IMR-90 (cell line): ENCODE measurements around the gene SAMD8. TPM values are rescaled to one million over a fixed set of nuclear protein-coding genes. Genes with fewer than 3 reads are reported as not detected.

Experiments used
- ATAC-seq: fragments of 200-7000 bp; cut with Tn5 transposase; 2 replicates; pipeline ENCODE4 v1.9.1; 2020; ENCODE audit warnings: low read depth, mild to moderate bottlenecking, moderate library complexity
- BruUV-seq: library from RNA; stranded (reverse); fragments of 400-500 nt; replicated peaks from 2 replicates; lab custom pipeline; 2021; lab: Mats Ljungman, UMichigan
- CTCF ChIA-PET: fragments of 300-600 bp; formaldehyde crosslinking; extraction: SDS; loops from one replicate; lab custom pipeline; 2021; ENCODE audit warnings: antibody characterized with exemption; lab: Yijun Ruan, JAX
- POLR2A ChIA-PET: fragments of 300-600 bp; sonication (Branson Sonifier 250); formaldehyde crosslinking; loops from one replicate; lab custom pipeline; 2022; ENCODE audit warnings: antibody characterized with exemption; ENCODE audit not compliant: unreplicated experiment; lab: Charles Lee
- DNase-seq: peaks from one replicate; pipeline ENCODE4 v3.0.0; 2013
- H2AFZ ChIP-seq: replicated peaks from 2 replicates; pipeline ENCODE3; 2013; ENCODE audit warnings: low read length, mild to moderate bottlenecking; ENCODE audit not compliant: poor library complexity
- H2AK5ac ChIP-seq: 2 replicates; pipeline ENCODE4 v1.6.1; 2013; ENCODE audit warnings: low read depth, low read length, inconsistent platforms
- H2AK9ac ChIP-seq: replicated peaks from 2 replicates; pipeline ENCODE3; 2013; ENCODE audit warnings: mild to moderate bottlenecking, low read depth, low read length, moderate library complexity; ENCODE audit not compliant: poor library complexity
- H2BK120ac ChIP-seq: 2 replicates; pipeline ENCODE4 v1.6.1; 2013; ENCODE audit warnings: low read depth, low read length, inconsistent platforms
- H2BK15ac ChIP-seq: 3 replicates; pipeline ENCODE4 v1.6.1; 2013; ENCODE audit warnings: low read depth, low read length, inconsistent platforms
- H2BK20ac ChIP-seq: 2 replicates; pipeline ENCODE4 v1.6.1; 2013; ENCODE audit warnings: low read depth, mild to moderate bottlenecking, inconsistent platforms, low read length, moderate library complexity
- H2BK5ac ChIP-seq: 2 replicates; pipeline ENCODE4 v1.6.1; 2013; ENCODE audit warnings: mild to moderate bottlenecking, low read depth, low read length, inconsistent platforms; ENCODE audit not compliant: poor library complexity, severe bottlenecking
- H3K14ac ChIP-seq: replicated peaks from 2 replicates; pipeline ENCODE4 v1.6.1; 2013; ENCODE audit warnings: low read depth, low read length, inconsistent platforms
- H3K18ac ChIP-seq: 2 replicates; pipeline ENCODE4 v1.6.1; 2013; ENCODE audit warnings: low read depth, low read length, control low read depth
- H3K23ac ChIP-seq: 2 replicates; pipeline ENCODE4 v1.6.1; 2013; ENCODE audit warnings: low read depth, low read length, inconsistent platforms
- H3K27ac ChIP-seq: 2 replicates; pipeline ENCODE4 v1.5.1; 2013; ENCODE audit warnings: mild to moderate bottlenecking, control low read depth, low read length; ENCODE audit not compliant: insufficient read depth
- H3K27me3 ChIP-seq: 2 replicates; pipeline ENCODE4 v1.6.1; 2013; ENCODE audit warnings: low read length; ENCODE audit not compliant: control insufficient read depth, insufficient read depth
- H3K36me3 ChIP-seq: 2 replicates; pipeline ENCODE4 v1.6.1; 2013; ENCODE audit warnings: low read length, mixed read lengths; ENCODE audit not compliant: control insufficient read depth, insufficient read depth
- H3K4ac ChIP-seq: 2 replicates; pipeline ENCODE4 v1.6.1; 2013; ENCODE audit warnings: low read depth, low read length, inconsistent platforms
- H3K4me1 ChIP-seq: 2 replicates; pipeline ENCODE4 v1.6.1; 2013; ENCODE audit warnings: low read length, mixed read lengths; ENCODE audit not compliant: control insufficient read depth, insufficient read depth
- H3K4me2 ChIP-seq: 2 replicates; pipeline ENCODE4 v1.6.1; 2013; ENCODE audit warnings: low read depth, mild to moderate bottlenecking, control low read depth, low read length, moderate library complexity
- H3K4me3 ChIP-seq: 2 replicates; pipeline ENCODE4 v1.5.1; 2013; ENCODE audit warnings: low read depth, mild to moderate bottlenecking, control low read depth, low read length, moderate library complexity; ENCODE audit not compliant: insufficient read depth
- H3K56ac ChIP-seq: 2 replicates; pipeline ENCODE4 v1.6.1; 2013; ENCODE audit warnings: low read length, inconsistent platforms; ENCODE audit not compliant: insufficient read depth; ENCODE audit errors: extremely low read depth
- H3K79me1 ChIP-seq, 2 experiments: 2 replicates each; pipeline ENCODE4 v1.6.1; 2013; ENCODE audit warnings: low read length in 2 of 2, inconsistent platforms in 1 of 2, low read depth in 1 of 2
- H3K9ac ChIP-seq: 2 replicates; pipeline ENCODE4 v1.6.1; 2013; ENCODE audit warnings: low read depth, low read length, control low read depth
- H3K9me1 ChIP-seq: 2 replicates; pipeline ENCODE4 v1.6.1; 2013; ENCODE audit warnings: low read length, inconsistent platforms; ENCODE audit not compliant: insufficient read depth
- H3K9me3 ChIP-seq: 2 replicates; pipeline ENCODE4 v1.6.1; 2013; ENCODE audit warnings: low read length; ENCODE audit not compliant: control insufficient read depth, insufficient read depth
- H4K20me1 ChIP-seq: 2 replicates; pipeline ENCODE4 v1.6.1; 2013; ENCODE audit warnings: low read length, inconsistent platforms; ENCODE audit not compliant: insufficient read depth
- H4K5ac ChIP-seq: 2 replicates; pipeline ENCODE4 v1.6.1; 2013; ENCODE audit warnings: mild to moderate bottlenecking, low read depth, low read length, control low read depth
- H4K8ac ChIP-seq, 2 experiments: 2 replicates each; pipeline ENCODE4 v1.6.1; 2013; ENCODE audit warnings: low read depth in 2 of 2, low read length in 2 of 2, control low read depth in 1 of 2, inconsistent platforms in 1 of 2
- H4K91ac ChIP-seq: 2 replicates; pipeline ENCODE4 v1.6.1; 2013; ENCODE audit warnings: low read depth, low read length, inconsistent platforms; ENCODE audit not compliant: insufficient read depth
- BHLHE40 ChIP-seq: fragments of 150-350 bp; IDR thresholded peaks from 2 replicates; pipeline ENCODE4 v1.6.1; 2016; ENCODE audit warnings: mild to moderate bottlenecking, low read depth, low read length
- CEBPB ChIP-seq: IDR thresholded peaks from 2 replicates; pipeline ENCODE4 v1.6.1; 2012; ENCODE audit warnings: low read depth, low read length, improper control_type of control experiment
- CHD1 ChIP-seq: IDR thresholded peaks from 2 replicates; pipeline ENCODE4 v1.6.1; 2012; ENCODE audit warnings: low read depth, low read length, improper control_type of control experiment
- ELK1 ChIP-seq: fragments of 150-350 bp; IDR thresholded peaks from 2 replicates; pipeline ENCODE4 v1.6.1; 2016; ENCODE audit warnings: low read depth, mild to moderate bottlenecking, low read length, moderate library complexity, borderline replicate concordance
- FOS ChIP-seq: fragments of 150-350 bp; IDR thresholded peaks from 2 replicates; pipeline ENCODE4 v1.6.1; 2016; ENCODE audit warnings: low read depth, low read length
- MAFK ChIP-seq: IDR thresholded peaks from 2 replicates; pipeline ENCODE4 v1.6.1; 2012; ENCODE audit warnings: low read depth, low read length, improper control_type of control experiment
- MAZ ChIP-seq: IDR thresholded peaks from 2 replicates; pipeline ENCODE4 v1.6.1; 2012; ENCODE audit warnings: low read depth, mild to moderate bottlenecking, low read length, improper control_type of control experiment, moderate library complexity, borderline replicate concordance
- POLR2A ChIP-seq: IDR thresholded peaks from 2 replicates; pipeline ENCODE4 v1.6.1; 2012; ENCODE audit warnings: mild to moderate bottlenecking, low read depth, low read length
- RCOR1 ChIP-seq: IDR thresholded peaks from 2 replicates; pipeline ENCODE4 v1.6.1; 2012; ENCODE audit warnings: mild to moderate bottlenecking, low read length, improper control_type of control experiment; ENCODE audit not compliant: insufficient replicate concordance
- RFX5 ChIP-seq: IDR thresholded peaks from 2 replicates; pipeline ENCODE4 v1.8.0; 2012; ENCODE audit warnings: low read depth, mild to moderate bottlenecking, low read length, moderate library complexity
- SMC3 ChIP-seq: fragments of 150-350 bp; IDR thresholded peaks from 2 replicates; pipeline ENCODE4 v1.6.1; 2016; ENCODE audit warnings: low read depth, mild to moderate bottlenecking, antibody characterized with exemption, low read length, moderate library complexity
- USF2 ChIP-seq: fragments of 150-350 bp; IDR thresholded peaks from 2 replicates; pipeline ENCODE4 v1.6.1; 2017; ENCODE audit warnings: mild to moderate bottlenecking, antibody characterized with exemption, low read length, low read depth
- WGBS, 2 experiments: methylation state at CpG; one replicate each; pipeline versions ENCODE4 v1.1.5 to v1.1.7; 2013; ENCODE audit warnings: missing lambda C conversion rate in 2 of 2; ENCODE audit not compliant: insufficient read length in 1 of 2; ENCODE audit errors: extremely low coverage in 2 of 2; 5-methylcytosine and 5-hydroxymethylcytosine counted together
- dilution Hi-C: fragments of 300-500 bp; cut with HindIII; formaldehyde crosslinking; loops from one replicate; pipeline ENCODE4 v1.14.3; 2018; ENCODE audit warnings: low sequenced_read_pairs; ENCODE audit not compliant: unreplicated experiment
- in situ Hi-C: fragments of 300-500 bp; cut with MboI; formaldehyde crosslinking; loops from 3 replicates; pipeline ENCODE4 v1.14.3; 2019; ENCODE audit warnings: low sequenced_read_pairs, inconsistent platforms, mixed read lengths
- intact Hi-C: fragments of 100-400 bp; cut with micrococcal nuclease; formaldehyde crosslinking; loops from 2 replicates; pipeline ENCODE4 v1.10.0; 2022
- polyA plus RNA-seq, 3 experiments: library from polyadenylated mRNA; depleted of rRNA; stranded (reverse); fragments of >200 nt; gene quantifications; 2 replicates each; pipeline ENCODE4 v1.2.3, GENCODE V29; 2012; ENCODE audit warnings: low replicate concordance in 1 of 3
- total RNA-seq: library from RNA; depleted of rRNA; stranded (reverse); fragments of >200 nt; gene quantifications from 2 replicates; pipeline ENCODE4 v1.2.3, GENCODE V29; 2012
- TF ChIP-seq, protein P1 (sequence below): conservative IDR thresholded peaks from 2 replicates; pipeline ENCODE4 v1.5.1; 2012; ENCODE audit warnings: mild to moderate bottlenecking, low read depth, low read length, improper control_type of control experiment

SAMD8 gene
- total and polyA plus RNA-seq, 2 of the 4 experiments (the other 2 are of a cell fraction) = 10.1 to 28.7 TPM

DNA sequence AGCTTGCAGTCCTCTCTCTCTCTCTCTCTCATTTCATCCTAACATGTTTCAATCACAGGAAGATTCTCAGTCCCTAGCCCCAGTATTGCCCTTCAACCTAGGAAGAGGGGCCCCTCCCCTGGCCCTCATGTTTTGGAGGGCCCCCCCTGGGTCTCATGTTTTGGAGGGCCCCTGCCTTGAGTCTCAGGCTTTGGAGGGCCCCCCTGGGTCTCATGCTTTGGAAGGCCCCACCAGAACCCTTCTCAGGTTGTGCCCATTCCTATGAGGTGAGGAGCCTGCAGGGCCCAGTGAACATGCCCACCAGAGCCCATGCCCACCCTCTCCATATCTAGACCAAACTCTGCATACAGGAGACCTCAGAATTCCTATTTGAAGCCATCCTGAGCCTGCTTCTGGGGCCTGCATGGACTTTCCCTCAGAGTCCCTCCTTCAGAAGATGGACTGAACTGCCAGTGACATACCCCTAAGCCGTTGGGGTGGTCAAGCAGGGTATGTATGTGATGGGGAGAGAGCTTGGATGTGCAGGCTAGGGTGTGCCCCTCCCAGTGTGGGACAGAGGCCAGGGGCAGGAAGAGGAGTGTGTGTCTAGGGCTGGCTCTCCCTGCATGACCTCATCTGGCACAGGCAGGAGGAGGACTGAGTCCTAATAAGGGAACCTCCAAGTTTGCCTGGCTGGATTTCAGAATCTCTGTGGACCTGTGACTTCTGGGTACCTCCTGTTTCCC, 91.0 kb downstream of the SAMD8 start:
- Histone ChIP-seq H3K9me3 (no peaks in the 10 kb centered on the region), H3K27ac (peak overlapping the region; percentile 23), H3K4me3 (no peak overlapping the region), H2AK9ac (peak overlapping the region; percentile 96), H3K4me1 (peaks cover 12% of the 10 kb centered on the region), H2BK5ac (peak overlapping the region; percentile 87), H2AFZ (peak overlapping the region; percentile 38), H3K4me2 (no peak overlapping the region), H4K20me1 (no peaks in the 10 kb centered on the region), H3K23ac (peak overlapping the region; percentile 95), H3K4ac (peak overlapping the region; percentile 99), H3K36me3 (no peaks in the 10 kb centered on the region), H4K5ac (peak overlapping the region; percentile 77), H3K56ac (peak overlapping the region; percentile 70), H3K79me1 (peaks cover 4 to 17% of the 10 kb centered on the region in 2 experiments; a peak in 2 of 4 replicates), H2AK5ac (peak overlapping the region; percentile 99), H2BK120ac (peak overlapping the region; percentile 99), H2BK15ac (peak overlapping the region; percentile 92), H4K8ac (peak overlapping the region; percentile 57 to 99), H3K27me3 (no peaks in the 10 kb centered on the region), H3K14ac (peak overlapping the region; percentile 98), H3K9ac (peak overlapping the region; percentile 24; the same call in 1 of the 2 replicates), H3K9me1 (peaks cover 21% of the 10 kb centered on the region), H4K91ac (peak overlapping the region; percentile 91), H2BK20ac (peak overlapping the region; percentile 99), H3K18ac (peak overlapping the region; percentile 97)
- in situ Hi-C loops = no loop called here
- TF ChIP-seq SMC3 = no peak
- TF ChIP-seq CEBPB = no peak
- TF ChIP-seq USF2 = no peak
- no peak for TF ChIP-seq FOS
- no peak for TF ChIP-seq MAZ
- TF ChIP-seq, protein P1, sequence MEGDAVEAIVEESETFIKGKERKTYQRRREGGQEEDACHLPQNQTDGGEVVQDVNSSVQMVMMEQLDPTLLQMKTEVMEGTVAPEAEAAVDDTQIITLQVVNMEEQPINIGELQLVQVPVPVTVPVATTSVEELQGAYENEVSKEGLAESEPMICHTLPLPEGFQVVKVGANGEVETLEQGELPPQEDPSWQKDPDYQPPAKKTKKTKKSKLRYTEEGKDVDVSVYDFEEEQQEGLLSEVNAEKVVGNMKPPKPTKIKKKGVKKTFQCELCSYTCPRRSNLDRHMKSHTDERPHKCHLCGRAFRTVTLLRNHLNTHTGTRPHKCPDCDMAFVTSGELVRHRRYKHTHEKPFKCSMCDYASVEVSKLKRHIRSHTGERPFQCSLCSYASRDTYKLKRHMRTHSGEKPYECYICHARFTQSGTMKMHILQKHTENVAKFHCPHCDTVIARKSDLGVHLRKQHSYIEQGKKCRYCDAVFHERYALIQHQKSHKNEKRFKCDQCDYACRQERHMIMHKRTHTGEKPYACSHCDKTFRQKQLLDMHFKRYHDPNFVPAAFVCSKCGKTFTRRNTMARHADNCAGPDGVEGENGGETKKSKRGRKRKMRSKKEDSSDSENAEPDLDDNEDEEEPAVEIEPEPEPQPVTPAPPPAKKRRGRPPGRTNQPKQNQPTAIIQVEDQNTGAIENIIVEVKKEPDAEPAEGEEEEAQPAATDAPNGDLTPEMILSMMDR = no peak
- TF ChIP-seq RFX5 = no peak
- no peak for TF ChIP-seq BHLHE40
- TF ChIP-seq CHD1 = no peak
- no peak for TF ChIP-seq RCOR1
- TF ChIP-seq ELK1 = no peak
- no peak for TF ChIP-seq MAFK
- no peak for TF ChIP-seq POLR2A
- dilution Hi-C loops = no loop called here
- WGBS, 2 experiments = no CpG with 5 or more reads among the region's 1 CpG
- BruUV-seq = no TSS peak
- ChIA-PET CTCF (no interaction called here), POLR2A (no interaction called here)
- peak; percentile 70 for DNase-seq
- intact Hi-C loops = no loop called here
- ATAC-seq = peak; percentile 98
